SU-DHL-6 (cell line): ENCODE results near the gene RASA3.

Experiments
- CTCF ChIP-seq: fragments of 200-600 bp; sonication (generic); IDR thresholded peaks from one replicate; pipeline ENCODE4 v1.5.1; 2017; ENCODE audit warnings: antibody characterized with exemption, mild to moderate bottlenecking, low read length, moderate library complexity; ENCODE audit not compliant: insufficient read depth, poor library complexity, severe bottlenecking
- EZH2phosphoT487 ChIP-seq: fragments of 200-600 bp; sonication (generic), shearing (Covaris generic); conservative IDR thresholded peaks from 2 replicates; pipeline ENCODE4 v1.6.1; 2018; ENCODE audit warnings: mild to moderate bottlenecking, antibody characterized with exemption, low read length, moderate library complexity, mixed read lengths

- TF ChIP-seq CTCF (no peak), EZH2phosphoT487 (no peak)
Observed at GRCh38 chr13:114067381-114067885, 65.0 kb downstream of the RASA3 start.
